GM18507 (cell line): Measurements from ENCODE around the gene IGF2R.
A peak's percentile ranks its signal among the peaks of the same experiment; 100 is the strongest.
"Not testable (repeated sequence)": the region's sequence is repeated elsewhere in the genome, so short reads cannot be mapped to it uniquely, and the experiment has no call there.

Experiments
- DNase-seq: peaks from one replicate; pipeline ENCODE4 v3.0.0; 2011; ENCODE audit warnings: low read depth; ENCODE audit not compliant: insufficient read length; ENCODE audit errors: extremely low spot score
- FAIRE-seq: peaks from 2 replicates; lab custom pipeline; 2011; peaks lifted over from hg19 to GRCh38; lab: Jason Lieb, UNC

The IGF2R gene

DNA sequence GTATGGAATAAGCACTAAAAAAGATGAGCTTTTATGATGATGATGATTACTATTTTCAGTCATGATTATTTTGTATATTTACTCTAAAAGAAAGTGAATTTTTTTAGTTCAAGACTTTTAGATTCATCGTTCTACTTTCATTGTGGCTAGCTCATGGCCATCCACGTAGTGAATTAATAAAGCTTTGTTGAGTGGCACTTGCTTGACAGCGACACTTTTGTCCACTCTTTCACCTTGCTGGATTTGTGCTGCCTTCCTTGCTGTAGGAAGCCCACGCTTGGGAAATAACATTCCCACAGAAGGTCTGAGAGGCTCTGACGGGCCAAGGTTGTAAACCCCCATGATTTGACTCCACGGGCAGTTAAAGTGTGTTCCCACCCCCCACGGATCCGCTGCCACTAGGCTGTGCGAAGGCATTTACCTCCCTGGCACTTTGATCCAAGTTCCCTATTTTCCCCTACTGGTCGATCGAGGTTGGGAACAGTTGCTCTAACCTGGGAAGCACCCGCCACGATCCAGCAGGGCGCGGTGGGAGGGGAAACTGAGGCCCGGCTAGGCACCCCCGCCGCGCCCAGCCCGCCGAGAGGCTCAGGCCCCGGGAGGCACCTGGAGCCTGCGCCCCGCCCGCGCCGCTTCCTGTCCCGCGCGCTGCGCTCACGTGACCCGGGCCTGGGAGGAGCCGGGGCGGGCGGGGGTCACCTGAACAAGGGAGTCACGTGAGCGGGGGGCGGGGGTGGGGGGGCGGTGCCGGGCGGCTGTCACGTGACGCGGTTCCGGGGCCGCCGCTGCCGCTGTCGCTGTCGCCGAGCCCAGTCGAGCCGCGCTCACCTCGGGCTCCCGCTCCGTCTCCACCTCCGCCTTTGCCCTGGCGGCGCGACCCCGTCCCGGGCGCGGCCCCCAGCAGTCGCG lies at the start of gene IGF2R:
Gene IGF2R (plus strand): TSS at position 788 of the 909 bp plus-strand sequence. CDS start 165 bp downstream, outside the sequence.
- peak; percentile 73 for FAIRE-seq
- DNase-seq: peak; percentile 97

DNA sequence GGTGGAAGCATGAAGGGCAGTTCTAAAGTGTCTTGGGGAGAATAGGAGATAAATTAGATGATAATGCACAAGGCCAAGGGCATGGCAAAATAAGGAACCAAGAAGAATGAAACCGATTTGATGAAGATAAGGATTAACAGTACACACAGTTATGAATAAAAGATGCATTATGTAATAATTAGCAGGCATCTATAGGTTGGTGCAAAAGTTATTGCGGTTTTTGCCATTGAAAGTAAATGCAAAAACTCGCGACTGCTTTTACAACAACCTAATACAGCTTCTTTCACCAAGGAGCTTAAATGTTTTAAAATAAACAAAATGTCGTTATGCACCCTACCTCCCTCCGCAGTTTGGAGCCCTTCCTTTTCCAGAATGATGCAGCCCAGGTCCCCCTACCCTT lies 49.1 kb upstream of the IGF2R start:
- DNase-seq (no peak), FAIRE-seq (no peak)

GRCh38 chr6:159924150-159924549 lies 44.7 kb upstream of the IGF2R start:
- FAIRE-seq, DNase-seq: not testable (repeated sequence)

- DNase-seq: no peak
- no peak for FAIRE-seq
Observed at GRCh38 chr6:159926542-159927203, 42.2 kb upstream of the IGF2R start.

DNA sequence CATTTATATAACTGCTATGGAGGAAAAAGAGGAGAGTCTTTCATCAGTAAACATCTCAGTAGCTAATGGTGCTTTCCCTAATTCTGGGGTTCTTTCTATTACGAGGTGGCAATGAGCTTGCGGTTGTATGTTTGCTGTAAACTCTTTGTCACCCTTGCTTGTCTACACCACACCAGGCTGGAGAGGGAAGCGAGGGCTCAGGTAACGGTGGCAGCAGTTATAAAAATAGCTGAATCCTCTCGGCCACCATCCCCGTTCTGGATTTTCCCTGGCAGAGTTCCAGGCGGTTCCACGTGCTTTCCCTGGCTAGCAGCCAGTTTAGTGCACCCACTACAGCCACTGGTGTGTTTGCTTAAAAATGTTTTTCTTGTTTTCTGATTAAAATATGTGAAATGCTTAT lies 39.1 kb upstream of the IGF2R start:
- no peak for DNase-seq
- FAIRE-seq: peak; percentile 93

DNA sequence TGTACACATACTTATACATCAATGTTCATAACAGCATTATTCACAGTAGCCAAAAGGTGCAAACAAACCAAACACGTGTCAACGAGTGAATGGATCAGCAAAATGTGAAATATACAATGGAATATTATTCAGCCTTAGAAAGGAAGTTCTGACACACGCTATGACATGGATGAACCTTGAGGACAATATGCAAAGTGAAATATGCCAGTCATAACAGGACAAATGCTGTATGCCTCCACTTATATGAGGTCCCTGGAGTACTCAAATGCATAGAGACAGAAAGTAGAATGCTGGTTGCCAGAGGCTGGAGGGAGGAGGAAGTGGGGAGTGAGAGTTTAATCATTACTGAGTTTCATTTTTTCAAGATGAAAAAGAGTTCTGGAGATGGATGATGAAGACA lies 37.8 kb upstream of the IGF2R start:
- DNase-seq (no peak), FAIRE-seq (peak; percentile 97)

DNA sequence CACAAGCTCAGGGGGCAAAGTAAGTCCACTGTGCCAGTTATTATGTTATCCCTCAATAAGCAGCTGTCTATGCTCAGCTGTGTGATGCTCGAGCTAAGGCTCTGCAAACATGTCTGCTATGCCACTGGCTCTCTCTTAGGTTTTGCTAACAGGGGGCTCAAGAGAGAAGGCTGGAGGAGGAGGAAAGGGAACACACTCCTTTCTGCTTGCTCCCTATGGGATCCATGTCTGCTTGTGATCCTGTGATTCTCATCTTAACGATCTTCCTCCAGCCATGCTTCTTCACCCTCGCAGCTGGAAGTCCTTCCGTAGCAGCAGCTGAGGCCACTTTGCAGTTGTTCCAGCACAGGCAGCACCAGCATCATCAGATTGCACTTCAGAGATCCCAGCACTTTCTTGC lies 37.0 kb upstream of the IGF2R start:
- DNase-seq: no peak
- FAIRE-seq: no peak

- DNase-seq (no peak), FAIRE-seq (no peak)
Observed at GRCh38 chr6:159933077-159933476, 35.8 kb upstream of the IGF2R start.

DNA sequence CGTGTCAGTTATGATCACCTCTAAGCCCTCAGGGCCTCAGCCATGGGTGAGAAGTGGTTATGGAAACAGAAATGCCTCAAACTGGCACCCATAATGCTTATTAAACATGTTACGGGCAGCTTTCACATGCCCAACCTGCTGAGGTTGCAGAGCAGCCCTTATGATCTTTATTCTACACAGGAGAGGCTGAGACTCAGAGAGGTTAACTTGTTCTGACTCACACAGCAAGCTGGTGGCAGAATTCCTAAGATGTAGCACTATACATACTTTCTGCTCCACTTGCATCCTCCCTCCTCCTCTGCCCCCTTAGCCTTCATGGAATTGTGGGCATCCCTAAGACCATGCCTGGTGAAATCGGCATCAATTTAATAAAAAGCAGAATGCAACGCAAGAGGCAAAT lies 34.7 kb upstream of the IGF2R start:
- FAIRE-seq (no peak), DNase-seq (no peak)

GRCh38 chr6:159935065-159935464 lies 33.8 kb upstream of the IGF2R start:
- FAIRE-seq: no peak
- no peak for DNase-seq

DNA sequence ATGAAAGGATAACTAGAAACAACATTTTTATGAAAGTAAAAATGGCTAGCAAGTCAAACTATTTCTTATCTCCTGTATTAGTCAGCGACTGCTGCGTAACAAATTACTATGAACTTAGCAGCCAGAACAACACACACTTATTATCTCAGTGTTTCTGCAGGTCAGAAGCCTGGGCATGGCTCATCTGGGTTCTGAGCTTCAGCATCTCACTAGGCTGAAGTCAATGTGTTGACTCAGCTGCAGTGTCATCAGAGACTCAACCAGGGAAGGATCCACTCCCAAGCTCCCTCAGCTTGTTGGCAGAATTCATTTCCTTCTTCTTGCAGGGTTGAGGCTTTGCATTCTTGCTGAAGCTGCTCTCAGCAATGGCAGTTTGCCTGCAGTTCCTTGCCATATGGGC lies 33.2 kb upstream of the IGF2R start:
- FAIRE-seq: no peak
- DNase-seq: no peak

DNA sequence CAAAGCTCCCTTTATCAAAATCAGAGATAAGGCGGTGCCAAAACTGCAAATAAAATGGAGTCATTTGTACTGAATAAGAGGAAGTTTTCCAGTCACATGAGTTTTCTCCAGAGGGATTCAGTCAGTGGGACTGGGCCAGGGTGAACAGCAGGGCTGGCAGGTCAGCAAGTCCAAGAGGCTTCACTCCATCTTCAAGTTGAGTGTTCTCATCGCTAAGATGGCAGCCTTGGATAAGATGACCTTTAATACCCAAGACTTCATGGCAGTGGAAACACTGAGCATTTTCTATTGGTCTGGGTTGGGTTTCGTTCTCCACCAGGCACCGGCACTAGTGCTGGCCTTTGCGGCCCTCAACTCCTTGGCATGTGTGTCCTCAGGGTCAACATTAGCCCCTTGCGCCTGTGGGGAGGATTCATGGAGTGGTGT lies 29.3 kb upstream of the IGF2R start:
- DNase-seq (no peak), FAIRE-seq (no peak)

DNA sequence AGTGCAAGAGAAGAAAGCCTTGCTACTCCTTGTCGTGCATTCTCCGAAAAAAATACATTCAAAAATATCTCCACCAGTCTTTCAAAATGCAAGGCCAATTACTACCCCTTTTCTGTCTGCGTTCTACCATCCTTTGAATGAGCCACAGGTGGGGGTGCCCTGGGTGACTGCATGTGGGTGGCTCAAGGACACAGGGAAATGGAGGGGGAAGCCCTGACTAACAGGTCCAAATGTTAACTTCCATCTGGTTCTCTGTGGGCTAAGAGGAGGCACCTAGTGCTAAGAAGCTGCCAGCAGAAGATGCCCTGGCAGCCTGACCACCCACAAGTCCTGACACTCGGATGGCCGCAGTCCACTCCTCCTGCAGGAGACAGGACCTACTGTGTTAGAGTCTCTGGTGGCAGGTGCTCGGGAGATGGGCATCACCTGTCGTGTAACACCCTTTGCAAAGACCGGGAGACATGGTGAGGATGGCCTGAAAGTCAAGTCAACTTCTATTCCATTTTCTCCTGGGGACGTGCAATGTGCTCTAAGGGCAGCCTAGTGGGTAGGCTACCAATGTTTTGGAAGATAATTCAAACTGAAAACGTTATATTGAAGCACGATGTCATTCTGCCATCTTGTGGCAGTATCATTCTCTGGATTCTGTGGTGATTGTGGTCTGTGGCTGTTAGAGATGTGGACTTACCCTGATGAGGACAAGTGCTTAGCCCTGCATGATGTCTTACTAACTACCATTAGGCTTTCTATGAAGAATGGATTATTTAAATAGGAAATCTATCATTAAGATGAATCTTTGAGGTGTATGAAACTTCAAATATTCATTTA lies 27.4 kb upstream of the IGF2R start:
- peak; percentile 26 for DNase-seq
- FAIRE-seq: peak; percentile 93

DNA sequence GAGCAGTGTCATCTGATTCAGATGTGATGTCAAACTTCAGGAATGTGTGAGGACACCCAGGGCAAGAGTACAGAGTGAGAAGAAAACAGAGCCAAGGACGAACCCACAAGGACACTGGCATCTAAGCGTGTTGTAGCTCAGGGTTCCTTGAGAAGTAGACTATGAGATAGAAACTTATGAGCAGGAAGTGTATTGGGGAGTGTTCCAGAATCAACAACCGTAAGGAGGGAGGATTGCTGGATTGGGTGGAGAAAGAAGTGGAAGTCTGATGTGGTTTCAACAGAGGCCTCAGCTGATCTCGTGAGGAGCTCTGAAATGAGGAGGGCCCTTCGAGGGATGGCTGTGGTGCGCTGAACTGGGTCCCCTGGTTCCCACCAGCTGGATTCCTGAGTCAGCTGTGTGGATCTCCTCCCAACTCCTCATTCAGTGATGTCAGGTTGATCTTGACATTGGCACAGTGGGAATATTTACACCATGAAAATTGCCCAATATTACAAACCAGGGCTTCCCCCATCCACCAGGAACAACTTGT lies 25.7 kb upstream of the IGF2R start:
- DNase-seq (no peak), FAIRE-seq (no peak)

DNA sequence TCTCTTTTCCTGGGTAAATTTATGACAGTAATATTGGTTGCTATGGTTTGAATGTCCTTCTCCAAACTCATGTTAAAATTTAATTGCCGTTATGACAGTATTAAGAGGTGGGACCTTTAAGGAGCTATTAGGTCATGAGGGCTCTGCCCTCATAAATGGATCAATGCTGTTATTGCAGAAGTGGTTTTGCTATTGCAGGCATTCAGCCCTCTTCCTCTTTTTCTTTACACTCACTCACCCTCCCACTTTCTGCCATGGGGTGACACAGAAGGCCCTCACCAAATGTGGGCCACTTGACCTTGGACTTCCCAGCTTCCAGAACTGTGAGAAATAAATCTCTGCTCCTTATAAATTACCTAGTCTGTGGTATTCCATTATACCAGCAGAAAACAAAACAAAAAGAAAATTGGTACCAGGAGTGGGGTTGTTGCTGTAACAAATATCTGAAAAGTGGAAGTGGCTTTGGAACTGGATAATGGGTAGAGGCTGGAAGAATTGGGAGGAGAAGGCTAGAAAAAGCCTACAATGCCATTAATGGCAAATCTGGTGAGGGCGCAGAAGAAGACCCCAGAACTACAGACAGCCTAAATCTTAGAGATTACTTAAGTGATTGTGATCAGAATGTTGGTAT lies 24.8 kb upstream of the IGF2R start:
- no peak for FAIRE-seq
- no peak for DNase-seq

DNA sequence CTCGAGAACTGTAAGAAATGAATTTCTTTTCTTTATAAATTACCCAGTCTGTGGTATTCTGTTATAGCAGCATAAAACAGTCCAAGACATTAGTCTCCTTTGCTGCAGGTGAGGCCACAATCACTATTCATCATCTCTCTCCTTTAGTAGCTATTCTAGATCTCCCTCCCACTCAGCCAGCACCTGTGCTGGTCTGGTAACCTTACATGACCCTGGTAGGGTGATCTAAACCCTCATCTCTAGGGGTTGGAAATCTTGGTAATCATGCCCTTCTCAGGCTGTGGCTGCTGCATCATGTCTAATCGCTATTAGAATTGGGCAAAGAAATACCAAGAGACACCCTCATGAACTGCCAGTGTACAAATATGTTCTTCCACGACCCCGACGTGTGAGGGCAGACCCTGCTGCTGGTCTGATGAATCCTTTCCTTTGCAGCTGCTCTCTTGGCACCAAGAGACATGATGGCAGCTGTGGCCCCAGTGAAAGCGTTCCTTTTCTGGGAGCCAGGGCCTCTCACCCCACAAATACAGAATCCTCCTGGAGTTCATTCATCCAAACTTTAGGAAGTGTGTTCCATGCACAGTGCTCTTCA lies 23.0 kb upstream of the IGF2R start:
- no peak for FAIRE-seq

DNA sequence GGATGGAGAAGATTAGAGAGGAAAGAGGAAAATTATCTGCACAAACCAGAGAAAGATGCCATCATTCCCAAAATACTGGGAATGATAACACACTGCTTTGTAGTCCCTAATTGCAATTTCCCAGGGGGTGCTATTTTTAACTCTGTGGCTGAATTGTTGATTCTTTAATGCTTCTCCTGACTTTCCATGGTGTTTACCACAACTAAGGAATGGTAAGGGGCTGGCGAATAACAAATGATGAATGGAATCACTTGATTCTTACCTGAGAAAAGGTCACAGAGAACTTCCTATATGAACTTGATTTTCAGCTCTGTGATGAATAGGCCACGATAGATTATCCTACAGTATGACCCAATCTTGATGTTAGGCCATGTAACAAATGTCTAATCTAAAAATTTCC lies 22.0 kb upstream of the IGF2R start:
- FAIRE-seq (no peak), DNase-seq (no peak)

More for the DNA sequence above, 23.0 kb upstream of the IGF2R start:
- DNase-seq: no peak

GRCh38 chr6:159948199-159948598 lies 20.7 kb upstream of the IGF2R start:
- DNase-seq (no peak), FAIRE-seq (no peak)

GRCh38 chr6:159951772-159952171 lies 17.1 kb upstream of the IGF2R start:
- FAIRE-seq: no peak
- no peak for DNase-seq
